HL-60 (cell line): ENCODE results near the gene CDC73.

Source experiments
- CTCF ChIP-seq: IDR thresholded peaks from one replicate; pipeline ENCODE4 v1.5.1; 2011; ENCODE audit warnings: low read length, control low read depth, inconsistent platforms; ENCODE audit not compliant: insufficient read depth
- GABPA ChIP-seq: IDR thresholded peaks from 2 replicates; pipeline ENCODE4 v1.6.1; 2012; ENCODE audit warnings: low read depth
- POLR2AphosphoS5 ChIP-seq: IDR thresholded peaks from 2 replicates; pipeline ENCODE4 v1.6.1; 2012; ENCODE audit warnings: low read depth
- SPI1 ChIP-seq: IDR thresholded peaks from 2 replicates; pipeline ENCODE4 v1.6.1; 2012; ENCODE audit warnings: low read depth, mild to moderate bottlenecking, borderline replicate concordance

- TF ChIP-seq CTCF = no peak
- no peak for TF ChIP-seq GABPA
- TF ChIP-seq POLR2AphosphoS5 = no peak
- TF ChIP-seq SPI1 = no peak
Observed at GRCh38 chr1:193144999-193145398, 23.2 kb downstream of the CDC73 start.
